Cardiac fibroblast (primary cell): Measurements from ENCODE around the gene MASP2.
"Not testable (repeated sequence)": the region's sequence is repeated elsewhere in the genome, so short reads cannot be mapped to it uniquely, and the experiment has no call there.

ENCODE experiments used
- DNase-seq, 2 donors: peaks; one replicate each; pipeline versions ENCODE4 v3.0.0 to v3.0.0-alpha.2; 2010; ENCODE audit warnings: low read depth in 2 of 2
- H3K4me3 ChIP-seq, 2 donors: replicated peaks in 1 of 2; 1 replicate in 1 of 2; 2 replicates in 1 of 2; pipeline ENCODE4 v1.5.1; 2011; ENCODE audit warnings: low read depth in 2 of 2, low read length in 2 of 2, mild to moderate bottlenecking in 2 of 2, moderate library complexity in 1 of 2
- CTCF ChIP-seq: IDR thresholded peaks from one replicate; pipeline ENCODE4 v1.5.1; 2011; ENCODE audit warnings: low read depth, mild to moderate bottlenecking, low read length, inconsistent platforms

MASP2 gene

DNA sequence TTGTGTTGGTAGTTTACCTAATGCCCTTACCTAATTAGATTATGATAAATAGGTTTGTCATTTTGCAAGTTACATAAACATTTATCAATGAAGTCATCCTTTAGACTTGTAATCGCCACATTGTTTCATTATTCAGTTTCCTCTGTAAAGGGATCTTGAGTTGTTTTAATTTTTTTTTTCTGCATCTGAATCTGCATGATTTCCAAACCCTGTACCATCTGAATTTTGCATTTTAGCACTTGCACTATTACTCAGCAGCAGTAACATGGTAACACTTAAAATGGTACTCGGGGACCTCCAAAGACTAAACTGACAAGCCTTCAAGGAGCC, 22.2 kb downstream of the MASP2 start:
- no peak for DNase-seq
- TF ChIP-seq CTCF: no peak
- no peak overlapping the region for H3K4me3 ChIP-seq

DNA sequence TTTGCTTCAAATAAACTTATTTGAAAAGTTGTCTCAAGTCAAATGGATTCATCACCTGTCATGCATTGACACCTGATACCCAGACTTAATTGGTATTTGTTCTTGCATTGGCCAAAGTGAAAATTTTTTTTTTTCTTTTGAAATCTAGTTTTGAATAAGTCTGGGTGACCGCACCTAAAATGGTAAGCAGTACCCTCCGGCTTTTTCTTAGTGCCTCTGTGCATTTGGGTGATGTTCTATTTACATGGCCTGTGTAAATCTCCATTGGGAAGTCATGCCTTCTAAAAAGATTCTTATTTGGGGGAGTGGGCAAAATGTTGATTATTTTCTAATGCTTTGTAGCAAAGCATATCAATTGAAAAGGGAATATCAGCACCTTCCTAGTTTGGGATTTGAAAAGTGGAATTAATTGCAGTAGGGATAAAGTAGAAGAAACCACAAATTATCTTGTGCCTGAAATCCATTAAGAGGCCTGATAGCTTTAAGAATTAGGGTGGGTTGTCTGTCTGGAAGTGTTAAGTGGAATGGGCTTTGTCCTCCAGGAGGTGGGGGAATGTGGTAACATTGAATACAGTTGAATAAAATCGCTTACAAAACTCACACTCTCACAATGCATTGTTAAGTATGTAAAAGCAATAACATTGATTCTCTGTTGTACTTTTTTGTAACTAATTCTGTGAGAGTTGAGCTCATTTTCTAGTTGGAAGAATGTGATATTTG, 22.7 kb downstream of the MASP2 start:
- no peak for DNase-seq
- no peak overlapping the region for H3K4me3 ChIP-seq
- no peak for TF ChIP-seq CTCF

- DNase-seq: no peak
- no peak overlapping the region for H3K4me3 ChIP-seq
- no peak for TF ChIP-seq CTCF
These were observed 23.8 kb downstream of the MASP2 start for GRCh38 chr1:11023201-11023600.

DNA sequence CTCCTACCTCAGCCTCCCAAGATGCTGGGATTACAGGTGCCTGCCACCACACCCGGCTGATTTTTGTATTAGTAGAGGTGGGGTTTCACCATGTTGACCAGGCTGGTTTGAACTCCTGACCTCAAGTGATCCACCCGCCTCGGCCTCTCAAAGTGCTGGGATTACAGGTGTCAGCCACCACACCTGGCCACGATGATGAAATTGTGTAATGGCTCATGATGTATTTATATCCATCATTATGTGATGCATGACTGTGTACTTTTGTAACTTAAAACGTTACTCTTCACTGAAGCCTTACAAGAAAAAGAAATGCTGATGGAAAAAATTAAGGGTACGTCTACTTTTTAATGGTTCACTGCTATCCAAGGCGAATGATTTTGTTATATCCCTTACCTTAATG, 27.1 kb downstream of the MASP2 start:
- no peak overlapping the region for H3K4me3 ChIP-seq
- TF ChIP-seq CTCF: no peak
- DNase-seq: no peak

GRCh38 chr1:11019358-11019757, 27.7 kb downstream of the MASP2 start:
- not testable (repeated sequence) for H3K4me3 ChIP-seq, DNase-seq

DNA sequence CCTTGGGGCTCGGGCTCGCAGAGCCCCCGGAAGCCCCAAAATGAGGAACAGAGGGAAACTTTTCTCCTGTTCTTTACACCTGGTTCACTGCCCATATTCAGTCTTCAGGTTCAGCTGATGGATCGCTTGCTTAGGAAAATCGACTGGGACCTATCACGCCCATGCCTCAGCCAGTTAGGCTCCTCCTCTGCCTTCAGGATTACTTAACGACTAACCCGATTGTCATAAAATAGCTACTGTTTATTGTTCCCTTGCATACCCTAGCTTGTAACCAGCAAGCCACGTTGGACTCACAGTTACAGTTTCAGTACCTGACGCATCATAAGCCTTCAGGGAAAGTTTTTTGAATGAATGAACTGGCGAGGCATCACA, 33.9 kb downstream of the MASP2 start:
- H3K4me3 ChIP-seq: peak overlapping the region; percentile 80 to 92
- peak in 1 of 2 donors; percentile 56 for DNase-seq
- no peak for TF ChIP-seq CTCF

DNA sequence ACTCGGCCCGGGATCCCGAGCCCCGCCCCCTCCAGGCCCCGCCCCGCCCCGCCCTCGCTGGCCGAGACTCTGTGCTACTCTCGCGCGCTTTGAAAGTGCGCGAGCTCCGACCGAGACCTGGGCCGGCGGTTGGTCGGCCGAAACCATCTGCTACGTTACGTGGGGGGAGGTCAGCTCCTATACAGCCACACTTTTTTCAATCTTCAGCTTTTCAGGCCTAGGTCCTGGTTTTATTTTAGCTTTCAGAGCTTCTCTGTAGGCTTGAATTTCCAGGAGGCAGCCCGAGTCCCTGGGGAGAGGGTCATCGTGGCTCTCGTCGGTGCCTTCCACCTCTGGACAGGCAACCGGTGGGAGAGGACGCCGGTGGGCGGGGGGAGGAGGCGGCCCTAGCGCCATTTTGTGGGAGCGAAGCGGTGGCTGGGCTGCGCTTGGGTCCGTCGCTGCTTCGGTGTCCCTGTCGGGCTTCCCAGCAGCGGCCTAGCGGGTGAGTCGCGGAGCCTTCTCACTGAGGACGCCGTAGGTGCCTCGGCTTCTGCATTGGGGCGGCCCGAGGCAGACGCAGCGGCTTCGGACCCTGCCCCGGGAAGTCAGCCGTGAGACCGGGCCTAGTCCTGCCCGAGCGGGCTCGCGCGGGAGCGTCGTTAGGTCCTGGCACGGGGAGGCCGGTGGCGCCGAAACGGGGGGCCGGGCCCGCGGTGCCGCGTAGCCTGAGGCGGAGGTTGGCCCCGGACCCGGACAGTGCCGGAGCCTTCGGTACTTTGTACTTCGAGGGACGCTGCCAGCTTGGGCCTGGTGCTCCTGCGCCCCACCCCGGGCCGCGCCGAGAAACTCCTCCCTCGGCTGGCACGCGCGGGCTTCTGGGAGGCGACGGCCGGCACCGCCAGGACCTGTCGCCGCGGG, 34.5 kb downstream of the MASP2 start, which contains the start of gene TARDBP:
Gene TARDBP (plus strand): TSS at position 395 of the 900 bp plus-strand sequence. CDS start 1,074 bp downstream, outside the sequence.
- DNase-seq: peak; percentile 92
- peak within 1 kb of the TSS; percentile 80 to 92 for H3K4me3 ChIP-seq
- TF ChIP-seq CTCF: no peak
